OCI-LY1 (cell line): Measurements from ENCODE around the gene PI4KB.

Source experiments
- EZH2 ChIP-seq: fragments of 200-600 bp; sonication (generic), shearing (Covaris generic); IDR thresholded peaks from 2 replicates; pipeline ENCODE4 v1.8.0; 2017; ENCODE audit warnings: borderline replicate concordance, mixed run types, mild to moderate bottlenecking, antibody characterized with exemption, low read length, moderate library complexity, mixed read lengths
- TF ChIP-seq, protein P1 (sequence below): fragments of 200-600 bp; sonication (generic), shearing (Covaris generic); IDR thresholded peaks from 2 replicates; pipeline ENCODE4 v1.5.1; 2017; ENCODE audit warnings: mild to moderate bottlenecking, antibody characterized with exemption, low read length, moderate library complexity, mixed read lengths

DNA sequence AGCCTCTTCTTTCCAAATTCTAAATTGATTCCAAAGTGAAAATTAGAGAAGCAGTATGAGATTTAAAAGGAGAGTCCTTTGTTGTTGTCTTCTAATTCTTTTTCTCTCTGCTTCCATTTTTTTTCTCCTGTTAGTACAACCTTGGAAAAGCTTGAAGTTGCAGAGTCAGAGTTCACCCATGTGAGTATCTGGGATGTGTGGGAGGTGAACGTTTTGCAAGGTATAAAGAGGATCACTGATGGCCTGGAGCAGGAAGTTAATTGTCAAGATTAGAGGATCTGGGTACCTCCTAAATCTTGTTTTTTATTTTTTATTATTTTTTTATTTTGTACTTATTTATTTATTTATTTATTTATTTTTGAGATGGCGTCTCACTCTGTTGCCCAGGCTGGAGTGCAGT, 80.4 kb downstream of the PI4KB start:
- TF ChIP-seq, protein P1, sequence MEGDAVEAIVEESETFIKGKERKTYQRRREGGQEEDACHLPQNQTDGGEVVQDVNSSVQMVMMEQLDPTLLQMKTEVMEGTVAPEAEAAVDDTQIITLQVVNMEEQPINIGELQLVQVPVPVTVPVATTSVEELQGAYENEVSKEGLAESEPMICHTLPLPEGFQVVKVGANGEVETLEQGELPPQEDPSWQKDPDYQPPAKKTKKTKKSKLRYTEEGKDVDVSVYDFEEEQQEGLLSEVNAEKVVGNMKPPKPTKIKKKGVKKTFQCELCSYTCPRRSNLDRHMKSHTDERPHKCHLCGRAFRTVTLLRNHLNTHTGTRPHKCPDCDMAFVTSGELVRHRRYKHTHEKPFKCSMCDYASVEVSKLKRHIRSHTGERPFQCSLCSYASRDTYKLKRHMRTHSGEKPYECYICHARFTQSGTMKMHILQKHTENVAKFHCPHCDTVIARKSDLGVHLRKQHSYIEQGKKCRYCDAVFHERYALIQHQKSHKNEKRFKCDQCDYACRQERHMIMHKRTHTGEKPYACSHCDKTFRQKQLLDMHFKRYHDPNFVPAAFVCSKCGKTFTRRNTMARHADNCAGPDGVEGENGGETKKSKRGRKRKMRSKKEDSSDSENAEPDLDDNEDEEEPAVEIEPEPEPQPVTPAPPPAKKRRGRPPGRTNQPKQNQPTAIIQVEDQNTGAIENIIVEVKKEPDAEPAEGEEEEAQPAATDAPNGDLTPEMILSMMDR = no peak
- no peak for TF ChIP-seq EZH2
